ENCODE results near the gene CBL.

GRCh38 chr11:119189393-119189792 is 16.7 kb upstream of the CBL start:
- TF ChIP-seq CTCF (conservative IDR thresholded peaks at IDR 0.05) (no peak), ZFX (IDR thresholded peaks at IDR 0.05) (no peak)
